Osteoblast (primary cell): Measurements from ENCODE around the gene UQCC2. TPM values are rescaled to one million over a fixed set of nuclear protein-coding genes. Genes with fewer than 3 reads are reported as not detected.

ENCODE experiments used
- DNase-seq: peaks from one replicate; pipeline ENCODE4 v3.0.0; 2011; ENCODE audit warnings: low spot score, mixed read lengths; ENCODE audit not compliant: insufficient read length; ENCODE audit errors: missing footprints
- H2AFZ ChIP-seq: 2 replicates; pipeline ENCODE4 v1.6.0; 2011; ENCODE audit warnings: mild to moderate bottlenecking, low read length
- H3K27ac ChIP-seq: 2 replicates; pipeline ENCODE4 v1.5.1; 2011; ENCODE audit warnings: mild to moderate bottlenecking, low read depth, low read length, moderate library complexity
- H3K27me3 ChIP-seq: 2 replicates; pipeline ENCODE4 v1.6.0; 2012; ENCODE audit warnings: mild to moderate bottlenecking, control low read depth, inconsistent platforms, low read length, moderate library complexity; ENCODE audit not compliant: insufficient read depth
- H3K36me3 ChIP-seq: 2 replicates; pipeline ENCODE4 v1.5.1; 2011; ENCODE audit warnings: mild to moderate bottlenecking, low read length, control low read depth, moderate library complexity; ENCODE audit not compliant: insufficient read depth
- H3K4me1 ChIP-seq: 2 replicates; pipeline ENCODE4 v1.5.1; 2011; ENCODE audit warnings: mild to moderate bottlenecking, low read length, control low read depth, moderate library complexity; ENCODE audit not compliant: insufficient read depth
- H3K4me2 ChIP-seq: 2 replicates; pipeline ENCODE4 v1.6.0; 2011; ENCODE audit warnings: mild to moderate bottlenecking, low read length; ENCODE audit not compliant: insufficient read depth
- H3K4me3 ChIP-seq: fragments of 200-600 bp; sonication (generic); 3 replicates; pipeline ENCODE4 v1.5.1; 2012; ENCODE audit warnings: mild to moderate bottlenecking, low read length, inconsistent platforms; ENCODE audit not compliant: insufficient read depth
- H3K79me2 ChIP-seq: 2 replicates; pipeline ENCODE4 v1.6.0; 2012; ENCODE audit warnings: mild to moderate bottlenecking, low read length, control low read depth, inconsistent platforms; ENCODE audit not compliant: insufficient read depth
- H3K9me3 ChIP-seq: 2 replicates; pipeline ENCODE4 v1.5.1; 2011; ENCODE audit warnings: low read depth, low read length, control low read depth
- H4K20me1 ChIP-seq: 2 replicates; pipeline ENCODE4 v1.6.0; 2012; ENCODE audit warnings: mild to moderate bottlenecking, low read length, control low read depth; ENCODE audit not compliant: insufficient read depth
- CTCF ChIP-seq: IDR thresholded peaks from 2 replicates; pipeline ENCODE4 v1.5.1; 2011; ENCODE audit warnings: mild to moderate bottlenecking, low read depth, low read length, moderate library complexity; ENCODE audit errors: extremely low read depth
- total RNA-seq: library from RNA; depleted of rRNA; stranded (reverse); fragments of >200 nt; gene quantifications from 2 replicates; pipeline ENCODE4 v1.2.3, GENCODE V29; 2012

UQCC2 gene
- total RNA-seq, 1 donor, result 15.2 TPM

- Histone ChIP-seq H3K4me3 (no peak overlapping the region), H4K20me1 (no peaks in the 10 kb centered on the region), H3K36me3 (no peaks in the 10 kb centered on the region), H3K79me2 (no peaks in the 10 kb centered on the region), H3K27me3 (peaks cover 38% of the 10 kb centered on the region), H3K9me3 (no peaks in the 10 kb centered on the region), H3K27ac (no peak overlapping the region), H2AFZ (no peak overlapping the region), H3K4me2 (no peak overlapping the region), H3K4me1 (peaks cover 5% of the 10 kb centered on the region)
- no peak for DNase-seq
- TF ChIP-seq CTCF, result no peak
Observed at GRCh38 chr6:33721508-33721907, 10.0 kb upstream of the UQCC2 start.

- H3K36me3 ChIP-seq, result no peaks in the 10 kb centered on the region
- H3K4me3 ChIP-seq, result no peak overlapping the region
- TF ChIP-seq CTCF, result no peak
- no peak overlapping the region for H3K27ac ChIP-seq
- no peaks in the 10 kb centered on the region for H3K9me3 ChIP-seq
- H3K4me2 ChIP-seq, result no peak overlapping the region
- no peak for DNase-seq
- H4K20me1 ChIP-seq, result no peaks in the 10 kb centered on the region
- peaks cover 34% of the 10 kb centered on the region for H3K27me3 ChIP-seq
- H2AFZ ChIP-seq, result no peak overlapping the region
- H3K79me2 ChIP-seq, result no peaks in the 10 kb centered on the region
- H3K4me1 ChIP-seq, result peaks cover 5% of the 10 kb centered on the region
Observed at GRCh38 chr6:33720998-33721397, 9.5 kb upstream of the UQCC2 start.

GRCh38 chr6:33719326-33719987 lies 8.0 kb upstream of the UQCC2 start:
- TF ChIP-seq CTCF, result peak; percentile 6
- no peak overlapping the region for H3K27ac ChIP-seq
- no peaks in the 10 kb centered on the region for H3K9me3 ChIP-seq
- no peaks in the 10 kb centered on the region for H4K20me1 ChIP-seq
- no peak overlapping the region for H2AFZ ChIP-seq
- peaks cover 31% of the 10 kb centered on the region for H3K27me3 ChIP-seq
- H3K79me2 ChIP-seq, result no peaks in the 10 kb centered on the region
- H3K36me3 ChIP-seq, result no peaks in the 10 kb centered on the region
- H3K4me1 ChIP-seq, result peaks cover 5% of the 10 kb centered on the region
- no peak overlapping the region for H3K4me2 ChIP-seq
- H3K4me3 ChIP-seq, result no peak overlapping the region
- no peak for DNase-seq

GRCh38 chr6:33718713-33719112 lies 7.2 kb upstream of the UQCC2 start:
- Histone ChIP-seq H3K79me2 (no peaks in the 10 kb centered on the region), H3K4me1 (peaks cover 5% of the 10 kb centered on the region), H3K27me3 (peaks cover 24% of the 10 kb centered on the region), H2AFZ (no peak overlapping the region), H3K4me2 (no peak overlapping the region), H3K36me3 (no peaks in the 10 kb centered on the region), H3K4me3 (no peak overlapping the region), H3K27ac (no peak overlapping the region), H4K20me1 (no peaks in the 10 kb centered on the region), H3K9me3 (no peaks in the 10 kb centered on the region)
- no peak for TF ChIP-seq CTCF
- no peak for DNase-seq
